OCI-LY1 (cell line): ENCODE results near the gene CSMD2.

Experiments used
- H2AFZ ChIP-seq: fragments of 200-600 bp; sonication (generic), shearing (Covaris generic); 2 replicates; pipeline ENCODE4 v1.6.0; 2014; ENCODE audit warnings: antibody characterized with exemption, mild to moderate bottlenecking, low read length
- H3F3A ChIP-seq: fragments of 200-600 bp; sonication (generic), shearing (Covaris generic); 2 replicates; pipeline ENCODE4 v1.6.0; 2014; ENCODE audit warnings: mild to moderate bottlenecking, antibody characterized with exemption, low read length, moderate library complexity; ENCODE audit not compliant: insufficient read depth
- H3K27ac ChIP-seq: fragments of 200-600 bp; sonication (generic); 2 replicates; pipeline ENCODE4 v1.5.1; 2014; ENCODE audit warnings: low read length, mixed run types, mild to moderate bottlenecking, low read depth; ENCODE audit not compliant: poor library complexity, severe bottlenecking
- H3K27me3 ChIP-seq: fragments of 200-600 bp; sonication (generic); 2 replicates; pipeline ENCODE4 v1.6.0; 2014; ENCODE audit warnings: antibody characterized with exemption, mild to moderate bottlenecking, low read length, moderate library complexity; ENCODE audit not compliant: insufficient read depth
- H3K36me3 ChIP-seq: fragments of 200-600 bp; sonication (generic); 2 replicates; pipeline ENCODE4 v1.6.1; 2014; ENCODE audit warnings: mild to moderate bottlenecking, antibody characterized with exemption, low read length, moderate library complexity, mixed read lengths; ENCODE audit not compliant: insufficient read depth
- H3K4me1 ChIP-seq: fragments of 200-600 bp; sonication (generic); 2 replicates; pipeline ENCODE4 v1.5.1; 2014; ENCODE audit warnings: mild to moderate bottlenecking, low read length, moderate library complexity; ENCODE audit not compliant: insufficient read depth, severe bottlenecking
- H3K4me2 ChIP-seq: fragments of 200-600 bp; sonication (generic), shearing (Covaris generic); 2 replicates; pipeline ENCODE4 v1.6.1; 2014; ENCODE audit warnings: low read length
- H3K4me3 ChIP-seq: fragments of 200-600 bp; sonication (generic); 2 replicates; pipeline ENCODE4 v1.5.1; 2014; ENCODE audit warnings: low read length, low read depth, mild to moderate bottlenecking, mixed read lengths; ENCODE audit not compliant: poor library complexity, severe bottlenecking
- H3K79me2 ChIP-seq: fragments of 200-600 bp; shearing (Covaris generic); 2 replicates; pipeline ENCODE4 v1.6.1; 2016; ENCODE audit warnings: mixed run types, low read length, mixed read lengths; ENCODE audit not compliant: insufficient read depth
- H3K9ac ChIP-seq: fragments of 200-600 bp; sonication (generic), shearing (Covaris generic); 2 replicates; pipeline ENCODE4 v1.6.1; 2014; ENCODE audit warnings: mild to moderate bottlenecking, low read length, mixed read lengths
- H3K9me2 ChIP-seq: fragments of 200-600 bp; sonication (generic), shearing (Covaris generic); 2 replicates; pipeline ENCODE4 v1.6.1; 2014; ENCODE audit warnings: low read depth, mild to moderate bottlenecking, low read length, mixed read lengths
- H3K9me3 ChIP-seq: fragments of 200-600 bp; shearing (Covaris generic); 2 replicates; pipeline ENCODE4 v1.6.1; 2014; ENCODE audit warnings: low read length, mixed read lengths
- H4K20me1 ChIP-seq: fragments of 200-600 bp; sonication (generic), shearing (Covaris generic); 2 replicates; pipeline ENCODE4 v1.6.0; 2016; ENCODE audit warnings: mild to moderate bottlenecking, low read length; ENCODE audit not compliant: insufficient read depth
- EZH2 ChIP-seq: fragments of 200-600 bp; sonication (generic), shearing (Covaris generic); IDR thresholded peaks from 2 replicates; pipeline ENCODE4 v1.8.0; 2017; ENCODE audit warnings: borderline replicate concordance, mixed run types, mild to moderate bottlenecking, antibody characterized with exemption, low read length, moderate library complexity, mixed read lengths
- TF ChIP-seq, protein P1 (sequence below): fragments of 200-600 bp; sonication (generic), shearing (Covaris generic); IDR thresholded peaks from 2 replicates; pipeline ENCODE4 v1.5.1; 2017; ENCODE audit warnings: mild to moderate bottlenecking, antibody characterized with exemption, low read length, moderate library complexity, mixed read lengths

CSMD2 gene

GRCh38 chr1:33680281-33680840 lies 484.7 kb downstream of the CSMD2 start:
- TF ChIP-seq, protein P1, sequence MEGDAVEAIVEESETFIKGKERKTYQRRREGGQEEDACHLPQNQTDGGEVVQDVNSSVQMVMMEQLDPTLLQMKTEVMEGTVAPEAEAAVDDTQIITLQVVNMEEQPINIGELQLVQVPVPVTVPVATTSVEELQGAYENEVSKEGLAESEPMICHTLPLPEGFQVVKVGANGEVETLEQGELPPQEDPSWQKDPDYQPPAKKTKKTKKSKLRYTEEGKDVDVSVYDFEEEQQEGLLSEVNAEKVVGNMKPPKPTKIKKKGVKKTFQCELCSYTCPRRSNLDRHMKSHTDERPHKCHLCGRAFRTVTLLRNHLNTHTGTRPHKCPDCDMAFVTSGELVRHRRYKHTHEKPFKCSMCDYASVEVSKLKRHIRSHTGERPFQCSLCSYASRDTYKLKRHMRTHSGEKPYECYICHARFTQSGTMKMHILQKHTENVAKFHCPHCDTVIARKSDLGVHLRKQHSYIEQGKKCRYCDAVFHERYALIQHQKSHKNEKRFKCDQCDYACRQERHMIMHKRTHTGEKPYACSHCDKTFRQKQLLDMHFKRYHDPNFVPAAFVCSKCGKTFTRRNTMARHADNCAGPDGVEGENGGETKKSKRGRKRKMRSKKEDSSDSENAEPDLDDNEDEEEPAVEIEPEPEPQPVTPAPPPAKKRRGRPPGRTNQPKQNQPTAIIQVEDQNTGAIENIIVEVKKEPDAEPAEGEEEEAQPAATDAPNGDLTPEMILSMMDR, result no peak
- TF ChIP-seq EZH2, result no peak
- Histone ChIP-seq H3K36me3 (no peaks in the 10 kb centered on the region), H3K9ac (no peak overlapping the region), H3F3A (no peaks in the 10 kb centered on the region), H3K27ac (no peak overlapping the region), H3K4me2 (no peak overlapping the region), H2AFZ (no peak overlapping the region), H3K27me3 (no peaks in the 10 kb centered on the region), H3K4me3 (no peak overlapping the region), H3K4me1 (no peaks in the 10 kb centered on the region), H3K79me2 (no peaks in the 10 kb centered on the region), H3K9me3 (no peaks in the 10 kb centered on the region), H4K20me1 (no peaks in the 10 kb centered on the region), H3K9me2 (no peaks in the 10 kb centered on the region)

DNA sequence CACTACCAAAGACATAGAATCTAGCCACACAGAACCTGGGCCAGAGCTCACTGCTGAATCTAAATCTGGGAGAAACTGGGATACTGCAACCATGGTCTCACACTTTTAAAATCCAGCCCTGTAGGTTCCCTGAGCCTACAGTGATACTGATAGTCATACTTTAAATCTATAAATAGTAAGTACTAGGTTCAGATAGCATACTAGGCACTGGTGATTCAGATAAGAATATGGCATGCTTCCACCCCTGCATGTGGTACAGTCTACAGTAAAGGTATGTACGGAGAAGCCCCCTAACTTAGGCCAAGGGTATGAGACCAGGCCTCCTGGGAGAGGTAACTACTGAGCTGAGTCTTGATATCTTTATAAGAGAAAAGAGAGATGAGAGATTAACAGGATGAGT lies 494.5 kb downstream of the CSMD2 start:
- TF ChIP-seq, protein P1, result no peak
- no peak for TF ChIP-seq EZH2
- no peak overlapping the region for H3K4me3 ChIP-seq

DNA sequence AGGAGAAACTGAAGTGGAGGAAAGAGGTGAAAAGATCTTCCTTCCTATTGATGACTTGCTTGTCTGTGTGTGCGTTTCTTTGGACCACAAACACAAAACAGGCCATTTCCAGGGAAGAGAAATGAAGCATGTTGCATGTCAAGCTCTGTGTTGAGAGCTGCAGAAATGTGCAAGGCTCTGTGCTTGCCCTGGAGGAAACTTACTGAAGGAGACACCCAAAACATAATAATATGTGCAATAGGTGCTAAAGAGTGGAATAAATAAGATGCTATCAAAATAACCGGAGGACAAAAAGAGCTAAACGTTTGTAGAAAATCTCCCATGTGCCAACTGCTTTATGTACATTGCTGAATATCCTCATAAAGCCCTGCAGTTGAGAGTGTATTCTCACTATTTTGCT lies 496.3 kb downstream of the CSMD2 start:
- H3K9ac ChIP-seq, result no peak overlapping the region
- H3K27me3 ChIP-seq, result no peaks in the 10 kb centered on the region
- H3K4me1 ChIP-seq, result no peaks in the 10 kb centered on the region
- no peaks in the 10 kb centered on the region for H3F3A ChIP-seq
- no peaks in the 10 kb centered on the region for H4K20me1 ChIP-seq
- no peaks in the 10 kb centered on the region for H3K9me3 ChIP-seq
- no peaks in the 10 kb centered on the region for H3K9me2 ChIP-seq
- no peak for TF ChIP-seq EZH2
- TF ChIP-seq, protein P1, result no peak
- no peak overlapping the region for H2AFZ ChIP-seq
- no peaks in the 10 kb centered on the region for H3K36me3 ChIP-seq
- no peak overlapping the region for H3K27ac ChIP-seq
- no peak overlapping the region for H3K4me3 ChIP-seq
- no peaks in the 10 kb centered on the region for H3K79me2 ChIP-seq
- no peak overlapping the region for H3K4me2 ChIP-seq

More for the DNA sequence above, 494.5 kb downstream of the CSMD2 start:
- Histone ChIP-seq H3K79me2 (no peaks in the 10 kb centered on the region), H3K9ac (no peak overlapping the region), H3K4me1 (no peaks in the 10 kb centered on the region), H3K36me3 (no peaks in the 10 kb centered on the region), H3K9me2 (no peaks in the 10 kb centered on the region), H3K4me2 (no peak overlapping the region), H4K20me1 (no peaks in the 10 kb centered on the region), H2AFZ (no peak overlapping the region), H3K27me3 (no peaks in the 10 kb centered on the region), H3K27ac (no peak overlapping the region), H3F3A (no peaks in the 10 kb centered on the region), H3K9me3 (no peaks in the 10 kb centered on the region)
